Hepatocyte (in vitro differentiated cells): Measurements from ENCODE around the gene RUSF1.

Experiments
- CTCF ChIP-seq: fragments of 200-600 bp; sonication (generic); IDR thresholded peaks from 2 replicates; pipeline ENCODE4 v1.5.1; 2016; ENCODE audit warnings: antibody characterized with exemption, mild to moderate bottlenecking; ENCODE audit not compliant: poor library complexity
- EZH2 ChIP-seq: fragments of 200-600 bp; sonication (generic); IDR thresholded peaks from 2 replicates; pipeline ENCODE4 v1.6.1; 2016; ENCODE audit warnings: antibody characterized with exemption, mild to moderate bottlenecking, borderline replicate concordance

- TF ChIP-seq CTCF (no peak), EZH2 (no peak)
Measured at GRCh38 chr16:31452631-31453106, 55.5 kb downstream of the RUSF1 start.
